Spinal cord (tissue), 10 donors: ENCODE data around the gene MAX. TPM values are rescaled to one million over a fixed set of nuclear protein-coding genes. Genes with fewer than 3 reads are reported as not detected.
"Not testable (repeated sequence)": the region's sequence is repeated elsewhere in the genome, so short reads cannot be mapped to it uniquely, and the experiment has no call there.

Source experiments
- DNase-seq, 6 donors: peaks; one replicate each; pipeline versions ENCODE4 v3.0.0 to v3.0.0-alpha.2; 2013 to 2015; ENCODE audit warnings: low spot score in 6 of 6, low read depth in 4 of 6
- H3K27ac ChIP-seq: one replicate; pipeline ENCODE4 v1.5.1; 2013; ENCODE audit warnings: low read depth, low read length, control low read depth
- H3K27me3 ChIP-seq: one replicate; pipeline ENCODE4 v1.6.1; 2013; ENCODE audit warnings: low read length; ENCODE audit not compliant: control insufficient read depth, insufficient read depth
- H3K36me3 ChIP-seq: one replicate; pipeline ENCODE4 v1.6.1; 2013; ENCODE audit warnings: low read length; ENCODE audit not compliant: control insufficient read depth, insufficient read depth
- H3K4me1 ChIP-seq: one replicate; pipeline ENCODE4 v1.6.1; 2013; ENCODE audit warnings: low read length; ENCODE audit not compliant: control insufficient read depth, insufficient read depth
- H3K4me3 ChIP-seq: one replicate; pipeline ENCODE4 v1.5.1; 2013; ENCODE audit warnings: low read depth, low read length, control low read depth
- H3K9me3 ChIP-seq: one replicate; pipeline ENCODE4 v1.6.1; 2013; ENCODE audit warnings: low read length; ENCODE audit not compliant: control insufficient read depth, insufficient read depth
- WGBS: methylation state at CpG from one replicate; pipeline ENCODE4 v1.1.5; 2013; ENCODE audit warnings: missing lambda C conversion rate; ENCODE audit not compliant: insufficient coverage; 5-methylcytosine and 5-hydroxymethylcytosine counted together
- polyA plus RNA-seq, 2 donors: library from polyadenylated mRNA; unstranded; fragments of 120-200 nt; gene quantifications; one replicate each; pipeline ENCODE4 v1.2.1, GENCODE V29; 2013; ENCODE audit not compliant: insufficient read length in 2 of 2
- total RNA-seq, 2 donors: library from RNA; depleted of rRNA in 1 of 2; stranded (reverse); fragments of 120-200 nt in 1 of 2; fragments of >200 nt in 1 of 2; gene quantifications; one replicate each; pipeline versions ENCODE4 v1.2.3 to v1.2.4, GENCODE V29; 2013 to 2014
- donor health status: healthy.

The MAX gene
- total and polyA plus RNA-seq, 4 donors = 48.2 to 76.7 (median 65.2) TPM

- Histone ChIP-seq H3K4me1 (peaks cover 4% of the 10 kb centered on the region), H3K27me3 (no peaks in the 10 kb centered on the region), H3K4me3 (no peak overlapping the region), H3K27ac (peak overlapping the region; percentile 72), H3K36me3 (peaks cover 7% of the 10 kb centered on the region), H3K9me3 (no peaks in the 10 kb centered on the region)
- 22% methylated on average over 1 of the region's 3 CpGs for WGBS
- DNase-seq = peak; percentile 60 to 94 (median 79)
Measured at GRCh38 chr14:65095633-65096205, 6.6 kb downstream of the MAX start.

DNA sequence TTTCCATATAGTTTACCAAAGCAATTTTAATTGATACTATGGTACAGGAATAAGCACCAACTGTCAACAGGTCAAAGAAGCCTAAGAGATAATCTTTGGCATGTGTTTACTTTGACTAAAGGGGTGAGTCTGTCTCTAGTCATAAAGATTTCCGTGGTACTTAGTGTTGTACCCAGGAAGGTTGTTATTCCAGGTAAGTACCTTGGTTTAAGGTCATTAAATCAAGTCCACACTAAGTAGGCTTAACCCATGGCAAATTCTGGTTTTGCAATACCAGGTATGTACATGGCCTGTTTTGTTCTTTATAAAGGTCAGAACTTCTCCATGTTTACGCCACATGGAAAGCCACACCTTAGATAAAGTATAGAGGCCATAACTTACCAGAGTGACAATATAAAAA, 10.0 kb downstream of the MAX start:
- Histone ChIP-seq H3K4me1 (peaks cover 4% of the 10 kb centered on the region), H3K27me3 (no peaks in the 10 kb centered on the region), H3K27ac (no peak overlapping the region), H3K4me3 (no peak overlapping the region), H3K9me3 (no peaks in the 10 kb centered on the region), H3K36me3 (peaks cover 10% of the 10 kb centered on the region)
- no peak for DNase-seq
- WGBS = no CpG with 5 or more reads among the region's 2 CpGs

DNA sequence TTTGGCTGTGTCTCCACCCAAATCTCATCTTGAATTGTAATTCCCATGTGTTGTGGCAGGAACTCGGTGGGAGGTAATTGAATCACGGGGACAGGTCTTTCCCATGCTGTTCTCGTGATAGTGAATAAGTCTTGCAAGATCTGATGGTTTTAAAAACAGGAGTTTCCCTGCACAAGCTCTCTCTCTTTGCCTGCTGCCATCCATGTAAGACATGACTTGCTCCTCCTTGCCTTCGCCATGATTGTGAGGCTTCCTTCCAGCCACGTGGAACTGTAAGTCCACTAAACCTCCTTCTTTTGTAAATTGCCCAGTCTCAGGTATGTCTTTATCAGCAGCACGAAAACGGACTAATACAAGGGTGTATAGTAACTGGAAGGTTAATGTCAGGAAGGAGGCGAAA, 14.5 kb downstream of the MAX start:
- H3K27ac ChIP-seq, H3K27me3 ChIP-seq, DNase-seq, H3K9me3 ChIP-seq, H3K4me1 ChIP-seq, H3K4me3 ChIP-seq: not testable (repeated sequence)
- peaks cover 14% of the 10 kb centered on the region for H3K36me3 ChIP-seq
- 100% methylated on average over 2 of the region's 8 CpGs for WGBS

DNA sequence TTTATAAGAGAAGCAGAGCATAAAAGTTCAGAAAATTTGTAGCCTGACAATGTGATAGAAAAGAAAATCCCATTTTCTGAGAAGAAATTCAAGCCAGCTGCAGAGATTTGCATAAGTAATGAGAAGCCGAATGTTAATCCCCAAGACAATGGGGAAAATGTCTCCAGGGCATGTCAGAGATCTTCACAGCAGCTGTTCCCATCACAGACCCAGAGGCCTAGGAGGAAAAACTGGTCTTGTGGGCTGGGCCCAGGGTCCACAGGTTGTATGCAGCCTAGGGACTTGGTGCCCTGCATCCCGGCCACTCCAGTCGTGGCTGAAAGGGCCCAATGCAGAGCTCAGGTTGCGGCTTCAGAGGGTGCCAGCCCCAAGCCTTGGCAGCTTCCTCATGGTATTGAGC, 15.6 kb downstream of the MAX start:
- not testable (repeated sequence) for H3K9me3 ChIP-seq, DNase-seq, H3K27ac ChIP-seq, H3K4me1 ChIP-seq, H3K27me3 ChIP-seq, H3K4me3 ChIP-seq
- WGBS = 97% methylated on average over 4 of the region's 4 CpGs
- H3K36me3 ChIP-seq = peaks cover 21% of the 10 kb centered on the region

GRCh38 chr14:65084554-65085505, 17.5 kb downstream of the MAX start:
- no CpG with 5 or more reads among the region's 6 CpGs for WGBS
- Histone ChIP-seq H3K4me1 (no peaks in the 10 kb centered on the region), H3K9me3 (peaks cover 3% of the 10 kb centered on the region), H3K4me3 (no peak overlapping the region), H3K27ac (no peak overlapping the region), H3K36me3 (peaks cover 19% of the 10 kb centered on the region), H3K27me3 (no peaks in the 10 kb centered on the region)
- DNase-seq = no peak

GRCh38 chr14:65082930-65083329, 19.4 kb downstream of the MAX start:
- no peak overlapping the region for H3K27ac ChIP-seq
- peaks cover 25% of the 10 kb centered on the region for H3K36me3 ChIP-seq
- no peaks in the 10 kb centered on the region for H3K4me1 ChIP-seq
- 63% methylated on average over 1 of the region's 2 CpGs for WGBS
- H3K27me3 ChIP-seq = no peaks in the 10 kb centered on the region
- DNase-seq = no peak
- H3K9me3 ChIP-seq = peaks cover 3% of the 10 kb centered on the region
- H3K4me3 ChIP-seq = no peak overlapping the region

- H3K4me3 ChIP-seq = no peak overlapping the region
- H3K4me1 ChIP-seq = no peaks in the 10 kb centered on the region
- peaks cover 33% of the 10 kb centered on the region for H3K36me3 ChIP-seq
- no peak for DNase-seq
- WGBS = 86% methylated on average over 2 of the region's 2 CpGs
- H3K9me3 ChIP-seq = no peaks in the 10 kb centered on the region
- no peak overlapping the region for H3K27ac ChIP-seq
- no peaks in the 10 kb centered on the region for H3K27me3 ChIP-seq
Measured at GRCh38 chr14:65080960-65081747, 21.2 kb downstream of the MAX start.

- no peaks in the 10 kb centered on the region for H3K4me1 ChIP-seq
- no peak overlapping the region for H3K27ac ChIP-seq
- no peaks in the 10 kb centered on the region for H3K27me3 ChIP-seq
- no peak overlapping the region for H3K4me3 ChIP-seq
- WGBS = 85% methylated on average over 3 of the region's 5 CpGs
- no peaks in the 10 kb centered on the region for H3K9me3 ChIP-seq
- H3K36me3 ChIP-seq = peaks cover 38% of the 10 kb centered on the region
- no peak for DNase-seq
Measured at GRCh38 chr14:65079768-65080167, 22.5 kb downstream of the MAX start.

- H3K4me1 ChIP-seq = no peaks in the 10 kb centered on the region
Measured at GRCh38 chr14:65079201-65079600, 23.1 kb downstream of the MAX start.

More at GRCh38 chr14:65079201-65079600, 23.1 kb downstream of the MAX start:
- no peak overlapping the region for H3K27ac ChIP-seq
- H3K27me3 ChIP-seq = no peaks in the 10 kb centered on the region
- peaks cover 38% of the 10 kb centered on the region for H3K36me3 ChIP-seq
- H3K4me3 ChIP-seq = no peak overlapping the region
- no peaks in the 10 kb centered on the region for H3K9me3 ChIP-seq
- 54% methylated on average over 5 of the region's 6 CpGs for WGBS
- peak in 1 of 6 donors; percentile 22 for DNase-seq
